KMS-11 (cell line): ENCODE measurements around the gene BORCS8.
"Not testable (repeated sequence)": the region's sequence is repeated elsewhere in the genome, so short reads cannot be mapped to it uniquely, and the experiment has no call there.

ENCODE experiments used
- H2AFZ ChIP-seq: fragments of 200-600 bp; sonication (generic); 2 replicates; pipeline ENCODE4 v1.6.1; 2016; ENCODE audit warnings: antibody characterized with exemption, mixed run types, low read depth
- H3K27ac ChIP-seq: fragments of 200-600 bp; sonication (generic); 2 replicates; pipeline ENCODE4 v1.6.1; 2016; ENCODE audit warnings: mild to moderate bottlenecking, mixed run types
- H3K27me3 ChIP-seq: fragments of 200-600 bp; sonication (generic); 2 replicates; pipeline ENCODE4 v1.6.1; 2017; ENCODE audit warnings: mild to moderate bottlenecking, low read depth, mixed run types, moderate library complexity; ENCODE audit not compliant: insufficient read depth
- H3K36me3 ChIP-seq: fragments of 200-600 bp; sonication (generic); 2 replicates; pipeline ENCODE4 v1.6.1; 2017; ENCODE audit warnings: mild to moderate bottlenecking, mixed run types; ENCODE audit not compliant: insufficient read depth
- H3K4me1 ChIP-seq: fragments of 200-600 bp; sonication (generic); 2 replicates; pipeline ENCODE4 v1.6.1; 2016; ENCODE audit warnings: mild to moderate bottlenecking, low read depth, mixed run types; ENCODE audit not compliant: poor library complexity, severe bottlenecking
- H3K4me2 ChIP-seq: fragments of 200-600 bp; sonication (generic); 2 replicates; pipeline ENCODE4 v1.7.0; 2016; ENCODE audit warnings: mild to moderate bottlenecking, mixed run types
- H3K4me3 ChIP-seq: fragments of 200-600 bp; sonication (generic); IDR thresholded peaks from 2 replicates; pipeline ENCODE4 v1.6.1; 2017; ENCODE audit warnings: low read depth, low read length, mixed read lengths; ENCODE audit not compliant: insufficient read depth
- H3K79me2 ChIP-seq: fragments of 200-600 bp; sonication (generic); 2 replicates; pipeline ENCODE4 v1.6.1; 2016; ENCODE audit warnings: low read depth, mixed run types; ENCODE audit not compliant: insufficient read depth
- H3K9ac ChIP-seq: fragments of 200-600 bp; sonication (generic); 2 replicates; pipeline ENCODE4 v1.6.1; 2016; ENCODE audit warnings: mild to moderate bottlenecking, mixed run types
- H4K20me1 ChIP-seq: fragments of 200-600 bp; sonication (generic); 2 replicates; pipeline ENCODE4 v1.6.1; 2016; ENCODE audit warnings: mild to moderate bottlenecking, mixed run types; ENCODE audit not compliant: insufficient read depth
- CTCF ChIP-seq: fragments of 200-600 bp; sonication (generic); conservative IDR thresholded peaks from 2 replicates; pipeline ENCODE4 v1.6.1; 2017; ENCODE audit warnings: low read depth, mild to moderate bottlenecking, antibody characterized with exemption, low read length, moderate library complexity, mixed read lengths

Gene BORCS8

GRCh38 chr19:19224852-19225494, 33.0 kb upstream of the BORCS8 start:
- H3K4me2 ChIP-seq = no peak overlapping the region
- H3K4me3 ChIP-seq = no peak overlapping the region
- peaks cover 11% of the 10 kb centered on the region; the same call in 1 of the 2 replicates for H3K27me3 ChIP-seq
- H3K9ac ChIP-seq = no peak overlapping the region
- no peak overlapping the region for H3K27ac ChIP-seq
- H3K79me2 ChIP-seq = no peaks in the 10 kb centered on the region
- TF ChIP-seq CTCF = no peak
- H3K36me3 ChIP-seq = no peaks in the 10 kb centered on the region
- H2AFZ ChIP-seq = no peak overlapping the region
- H3K4me1 ChIP-seq = no peaks in the 10 kb centered on the region
- no peaks in the 10 kb centered on the region for H4K20me1 ChIP-seq

- Histone ChIP-seq H3K27me3 (peaks cover 6% of the 10 kb centered on the region; the same call in 1 of the 2 replicates), H2AFZ (no peak overlapping the region), H3K4me3 (no peak overlapping the region), H3K9ac (no peak overlapping the region), H3K4me1 (no peaks in the 10 kb centered on the region), H3K36me3 (no peaks in the 10 kb centered on the region), H3K4me2 (no peak overlapping the region), H3K79me2 (no peaks in the 10 kb centered on the region), H3K27ac (no peak overlapping the region), H4K20me1 (no peaks in the 10 kb centered on the region)
- no peak for TF ChIP-seq CTCF
Observed at GRCh38 chr19:19224150-19224851, 32.3 kb upstream of the BORCS8 start.

GRCh38 chr19:19223636-19224035, 31.7 kb upstream of the BORCS8 start:
- Histone ChIP-seq H3K4me2 (no peak overlapping the region), H3K36me3 (no peaks in the 10 kb centered on the region), H3K79me2 (no peaks in the 10 kb centered on the region), H2AFZ (no peak overlapping the region), H3K27me3 (peaks cover 6% of the 10 kb centered on the region; the same call in 1 of the 2 replicates), H3K9ac (no peak overlapping the region), H3K4me3 (no peak overlapping the region), H4K20me1 (no peaks in the 10 kb centered on the region), H3K4me1 (no peaks in the 10 kb centered on the region), H3K27ac (no peak overlapping the region)
- no peak for TF ChIP-seq CTCF

- TF ChIP-seq CTCF = no peak
- H4K20me1 ChIP-seq = no peaks in the 10 kb centered on the region
- H3K4me2 ChIP-seq = no peak overlapping the region
- H3K79me2 ChIP-seq = no peaks in the 10 kb centered on the region
- no peaks in the 10 kb centered on the region for H3K36me3 ChIP-seq
- H3K9ac ChIP-seq = no peak overlapping the region
- no peak overlapping the region for H2AFZ ChIP-seq
- no peak overlapping the region for H3K4me3 ChIP-seq
- H3K27ac ChIP-seq = no peak overlapping the region
- peaks cover 5% of the 10 kb centered on the region for H3K4me1 ChIP-seq
- peaks cover 6% of the 10 kb centered on the region; the same call in 1 of the 2 replicates for H3K27me3 ChIP-seq
Observed at GRCh38 chr19:19223060-19223459, 31.1 kb upstream of the BORCS8 start.

GRCh38 chr19:19221000-19221399, 29.0 kb upstream of the BORCS8 start:
- H3K27me3 ChIP-seq, H4K20me1 ChIP-seq, H3K4me1 ChIP-seq, H3K4me2 ChIP-seq, H3K79me2 ChIP-seq, H2AFZ ChIP-seq, H3K9ac ChIP-seq, H3K27ac ChIP-seq, H3K4me3 ChIP-seq, H3K36me3 ChIP-seq: not testable (repeated sequence)
